BE2C (cell line): ENCODE results near the gene GSG1L2. TPM values are rescaled to one million over a fixed set of nuclear protein-coding genes. Genes with fewer than 3 reads are reported as not detected.

ENCODE experiments used
- DNase-seq: peaks from one replicate; pipeline ENCODE4 v3.0.0-alpha.2; 2020
- H3K27me3 ChIP-seq: fragments of 250-450 bp; sonication (Bioruptor Pico); 2 replicates; pipeline ENCODE4 v1.5.1; 2020; ENCODE audit warnings: mild to moderate bottlenecking
- H3K36me3 ChIP-seq: fragments of 250-450 bp; sonication (Bioruptor Pico); 2 replicates; pipeline ENCODE4 v1.5.1; 2020; ENCODE audit warnings: mild to moderate bottlenecking
- H3K4me1 ChIP-seq: fragments of 250-450 bp; sonication (Bioruptor Pico); 2 replicates; pipeline ENCODE4 v1.5.1; 2020
- H3K4me3 ChIP-seq: 2 replicates; pipeline ENCODE4 v1.5.1; 2011; ENCODE audit warnings: low read depth, low read length
- H3K9me3 ChIP-seq: fragments of 250-450 bp; sonication (Bioruptor Pico); 2 replicates; pipeline ENCODE4 v1.5.1; 2020
- polyA plus RNA-seq: library from polyadenylated mRNA; unstranded; fragments of >200 nt; gene quantifications from one replicate; pipeline ENCODE4 v1.2.1, GENCODE V29; 2012; ENCODE audit warnings: low read depth, missing spikeins; ENCODE audit not compliant: insufficient read length, insufficient read depth
- TF ChIP-seq, protein P1 (sequence below): IDR thresholded peaks from 2 replicates; pipeline ENCODE4 v1.5.1; 2012; ENCODE audit warnings: mild to moderate bottlenecking, low read depth, low read length

GSG1L2 gene
- not detected for polyA plus RNA-seq

DNA sequence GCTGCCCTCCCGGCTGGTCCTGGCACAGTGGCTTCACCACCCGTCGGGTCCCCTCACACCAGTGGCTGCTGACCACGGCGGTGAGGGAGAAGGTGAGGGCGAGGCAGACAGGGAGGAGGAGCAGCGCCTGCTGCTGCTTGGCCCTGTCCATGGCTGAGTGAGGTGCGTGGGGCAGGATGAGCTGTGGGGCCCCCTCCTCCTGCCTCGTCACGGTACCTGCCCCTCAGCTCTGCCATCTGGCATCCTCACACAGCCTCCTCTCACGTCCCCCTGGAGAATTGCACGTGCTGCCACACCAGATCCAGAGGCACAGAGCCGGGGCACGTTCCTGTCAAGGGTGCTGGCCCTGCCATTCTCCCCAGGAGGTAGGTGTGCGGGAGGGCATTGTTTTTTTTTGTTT is at the start of gene GSG1L2:
Gene GSG1L2, minus strand, starts transcription at position 159 of the 400 bp plus-strand sequence. Its CDS starts 8 bp downstream, at position 151.
- TF ChIP-seq, protein P1, sequence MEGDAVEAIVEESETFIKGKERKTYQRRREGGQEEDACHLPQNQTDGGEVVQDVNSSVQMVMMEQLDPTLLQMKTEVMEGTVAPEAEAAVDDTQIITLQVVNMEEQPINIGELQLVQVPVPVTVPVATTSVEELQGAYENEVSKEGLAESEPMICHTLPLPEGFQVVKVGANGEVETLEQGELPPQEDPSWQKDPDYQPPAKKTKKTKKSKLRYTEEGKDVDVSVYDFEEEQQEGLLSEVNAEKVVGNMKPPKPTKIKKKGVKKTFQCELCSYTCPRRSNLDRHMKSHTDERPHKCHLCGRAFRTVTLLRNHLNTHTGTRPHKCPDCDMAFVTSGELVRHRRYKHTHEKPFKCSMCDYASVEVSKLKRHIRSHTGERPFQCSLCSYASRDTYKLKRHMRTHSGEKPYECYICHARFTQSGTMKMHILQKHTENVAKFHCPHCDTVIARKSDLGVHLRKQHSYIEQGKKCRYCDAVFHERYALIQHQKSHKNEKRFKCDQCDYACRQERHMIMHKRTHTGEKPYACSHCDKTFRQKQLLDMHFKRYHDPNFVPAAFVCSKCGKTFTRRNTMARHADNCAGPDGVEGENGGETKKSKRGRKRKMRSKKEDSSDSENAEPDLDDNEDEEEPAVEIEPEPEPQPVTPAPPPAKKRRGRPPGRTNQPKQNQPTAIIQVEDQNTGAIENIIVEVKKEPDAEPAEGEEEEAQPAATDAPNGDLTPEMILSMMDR, result no peak
- DNase-seq, result no peak

DNA sequence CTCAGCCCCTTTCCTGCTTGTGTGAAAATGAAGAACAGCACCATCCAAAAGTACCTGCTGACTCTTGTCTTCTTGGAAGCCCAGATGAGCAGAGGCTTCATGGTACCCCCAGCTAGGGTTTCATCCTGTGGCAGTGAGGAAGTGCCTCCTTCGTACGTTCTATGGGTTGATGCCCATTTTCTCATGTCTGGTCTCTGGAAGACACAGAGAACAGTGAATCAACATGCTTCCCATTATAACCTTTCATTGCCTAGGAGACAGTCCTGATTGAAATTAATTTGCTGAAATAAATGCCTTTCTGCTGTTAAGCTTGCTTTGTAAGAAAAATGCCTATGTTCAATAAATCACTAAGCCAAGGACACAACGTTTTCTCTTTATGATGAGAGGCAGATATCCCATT is 46.7 kb upstream of the GSG1L2 start:
- Histone ChIP-seq H3K4me1 (no peaks in the 10 kb centered on the region), H3K36me3 (no peaks in the 10 kb centered on the region), H3K9me3 (no peaks in the 10 kb centered on the region), H3K27me3 (no peaks in the 10 kb centered on the region), H3K4me3 (no peak overlapping the region)
- TF ChIP-seq, protein P1, result no peak
- no peak for DNase-seq

More for the DNA sequence above, at the start of gene GSG1L2:
- no peaks in the 10 kb centered on the region for H3K36me3 ChIP-seq
- H3K27me3 ChIP-seq, result no peaks in the 10 kb centered on the region
- H3K9me3 ChIP-seq, result no peaks in the 10 kb centered on the region
- no peaks in the 10 kb centered on the region for H3K4me1 ChIP-seq
- H3K4me3 ChIP-seq, result no peak within 1 kb of the TSS

DNA sequence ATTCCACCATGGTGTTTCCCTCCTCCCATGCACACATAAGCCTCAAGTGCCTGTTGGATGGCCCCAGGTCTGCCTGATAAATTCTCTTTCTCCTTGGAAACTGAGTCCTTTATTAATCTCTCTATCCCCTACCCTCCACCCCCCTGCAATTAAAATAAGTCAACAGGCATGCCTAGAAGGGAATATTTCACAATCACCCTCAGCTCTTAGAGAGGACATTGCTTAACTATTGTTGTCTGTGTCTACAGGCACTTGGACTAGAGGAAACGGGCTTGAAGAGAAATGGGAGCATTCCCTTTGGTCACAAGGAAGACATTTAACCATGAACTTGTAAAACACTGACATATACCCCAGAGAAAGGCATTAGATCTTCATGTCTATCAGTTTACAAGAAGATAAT is 43.7 kb upstream of the GSG1L2 start:
- H3K9me3 ChIP-seq, result no peaks in the 10 kb centered on the region
- TF ChIP-seq, protein P1, result no peak
- no peak for DNase-seq
- no peaks in the 10 kb centered on the region for H3K4me1 ChIP-seq
- no peaks in the 10 kb centered on the region for H3K36me3 ChIP-seq
- H3K4me3 ChIP-seq, result no peak overlapping the region
- no peaks in the 10 kb centered on the region for H3K27me3 ChIP-seq

DNA sequence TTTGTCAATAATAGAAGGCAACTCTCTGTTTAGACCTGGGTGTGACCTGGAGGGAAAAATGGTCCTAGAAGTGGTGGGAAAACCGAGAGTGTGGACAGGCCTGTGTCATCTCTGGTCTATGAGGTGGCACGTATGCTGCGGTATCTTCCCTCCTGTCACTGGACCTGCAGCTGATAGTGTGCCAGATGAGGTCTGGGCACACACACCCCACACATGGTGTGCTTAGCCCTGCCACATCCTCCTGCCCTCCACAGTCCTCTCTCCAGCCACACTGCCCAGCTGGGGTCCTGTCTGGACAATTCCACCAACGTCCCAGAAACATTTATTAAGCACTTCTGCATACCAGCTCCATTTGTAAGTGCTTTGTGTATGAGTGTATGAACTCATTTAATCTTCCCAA is 41.1 kb upstream of the GSG1L2 start:
- no peaks in the 10 kb centered on the region for H3K4me1 ChIP-seq

DNA sequence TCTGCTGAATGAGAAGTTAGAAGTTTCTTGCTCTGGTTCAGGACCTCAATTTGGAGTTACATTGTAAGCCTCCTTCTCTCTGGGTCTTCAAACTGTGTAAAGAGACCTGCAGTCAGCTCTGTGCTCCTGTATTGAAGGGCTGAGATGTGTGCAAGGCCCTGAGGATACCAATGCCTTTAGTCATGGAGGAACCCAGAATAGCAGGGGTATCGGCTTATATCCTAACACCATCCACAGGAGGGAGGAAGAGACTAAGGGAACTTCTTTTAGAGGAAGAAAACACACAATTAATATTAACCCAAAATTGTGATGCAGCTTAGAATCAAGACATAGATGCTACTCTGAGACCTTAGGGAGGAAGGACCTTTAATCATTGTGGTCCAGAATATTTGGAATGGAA is 40.3 kb upstream of the GSG1L2 start:
- Histone ChIP-seq H3K27me3 (no peaks in the 10 kb centered on the region), H3K4me1 (no peaks in the 10 kb centered on the region), H3K9me3 (no peaks in the 10 kb centered on the region), H3K4me3 (no peak overlapping the region), H3K36me3 (no peaks in the 10 kb centered on the region)
- no peak for DNase-seq
- TF ChIP-seq, protein P1, result no peak

More for the DNA sequence above, 41.1 kb upstream of the GSG1L2 start:
- no peaks in the 10 kb centered on the region for H3K27me3 ChIP-seq
- TF ChIP-seq, protein P1, result no peak
- no peak overlapping the region for H3K4me3 ChIP-seq
- no peaks in the 10 kb centered on the region for H3K9me3 ChIP-seq
- DNase-seq, result no peak
- H3K36me3 ChIP-seq, result no peaks in the 10 kb centered on the region

DNA sequence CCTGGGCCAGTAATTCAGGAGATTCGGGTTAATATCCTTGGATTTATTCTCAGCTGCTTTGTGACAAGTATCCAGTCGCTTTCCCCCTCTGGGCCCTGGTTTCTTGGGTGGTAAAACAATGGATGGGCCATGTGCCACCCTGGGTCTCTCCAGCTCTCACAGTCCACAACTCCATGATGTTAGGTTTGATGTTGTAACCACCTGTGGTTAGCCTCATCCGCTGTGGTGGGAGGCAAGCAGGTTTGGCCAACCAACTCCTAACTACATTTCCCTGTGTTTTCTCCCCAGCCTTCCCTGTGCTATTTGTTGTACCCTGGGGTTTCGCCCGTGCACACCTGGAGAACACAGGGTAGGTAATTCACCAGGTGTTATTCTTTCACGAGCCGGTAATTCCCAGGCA is 39.0 kb upstream of the GSG1L2 start:
- TF ChIP-seq, protein P1, result no peak
- Histone ChIP-seq H3K9me3 (no peaks in the 10 kb centered on the region), H3K36me3 (no peaks in the 10 kb centered on the region), H3K4me1 (no peaks in the 10 kb centered on the region), H3K27me3 (no peaks in the 10 kb centered on the region), H3K4me3 (no peak overlapping the region)
- DNase-seq, result no peak
